SJSA1 (cell line): Measurements from ENCODE around the gene MIER1. TPM values are rescaled to one million over a fixed set of nuclear protein-coding genes. Genes with fewer than 3 reads are reported as not detected.
"Not testable (repeated sequence)": the region's sequence is repeated elsewhere in the genome, so short reads cannot be mapped to it uniquely, and the experiment has no call there.

Experiments used
- DNase-seq, 2 experiments: peaks; one replicate each; pipeline ENCODE4 v3.0.0-alpha.2; 2015 to 2020; ENCODE audit warnings: low spot score in 2 of 2, low read depth in 1 of 2
- H3K27ac ChIP-seq: fragments of 250-450 bp; sonication (Bioruptor Pico); 2 replicates; pipeline ENCODE4 v1.5.1; 2020; ENCODE audit warnings: mild to moderate bottlenecking, moderate library complexity
- H3K27me3 ChIP-seq: fragments of 250-450 bp; sonication (Bioruptor Pico); replicated peaks from 2 replicates; pipeline ENCODE4 v1.5.1; 2020; ENCODE audit warnings: mild to moderate bottlenecking, moderate library complexity
- H3K36me3 ChIP-seq: fragments of 250-450 bp; sonication (Bioruptor Pico); 2 replicates; pipeline ENCODE4 v1.5.1; 2020; ENCODE audit warnings: mild to moderate bottlenecking
- H3K4me1 ChIP-seq: fragments of 250-450 bp; sonication (Bioruptor Pico); replicated peaks from 2 replicates; pipeline ENCODE4 v1.6.1; 2021; ENCODE audit warnings: mild to moderate bottlenecking
- H3K4me3 ChIP-seq: fragments of 250-450 bp; sonication (Bioruptor Pico); 2 replicates; pipeline ENCODE4 v1.5.1; 2020; ENCODE audit warnings: mild to moderate bottlenecking
- H3K9me3 ChIP-seq: fragments of 250-450 bp; sonication (Bioruptor Pico); replicated peaks from 2 replicates; pipeline ENCODE4 v1.5.1; 2020; ENCODE audit warnings: mild to moderate bottlenecking
- total RNA-seq: library from RNA; depleted of rRNA; stranded (reverse); fragments of >200 nt; shearing (Covaris generic); gene quantifications from 2 replicates; pipeline ENCODE4 v1.2.3, GENCODE V29; 2014

The MIER1 gene
- total RNA-seq, 1 experiment from 2014 or later = 42.2 TPM

- Histone ChIP-seq H3K27ac (no peak overlapping the region), H3K27me3 (no peaks in the 10 kb centered on the region), H3K4me1 (peaks cover 21% of the 10 kb centered on the region)
These were observed 20.5 kb downstream of the MIER1 start for GRCh38 chr1:66945316-66945715.

GRCh38 chr1:66947267-66947666, 22.5 kb downstream of the MIER1 start:
- Histone ChIP-seq H3K36me3 (peaks cover 76% of the 10 kb centered on the region), H3K27ac (no peak overlapping the region), H3K4me1 (peaks cover 29% of the 10 kb centered on the region), H3K4me3 (no peak overlapping the region), H3K27me3 (no peaks in the 10 kb centered on the region), H3K9me3 (no peaks in the 10 kb centered on the region)
- no peak for DNase-seq

More at GRCh38 chr1:66945316-66945715, 20.5 kb downstream of the MIER1 start:
- no peak overlapping the region for H3K4me3 ChIP-seq
- DNase-seq = no peak
- peaks cover 75% of the 10 kb centered on the region for H3K36me3 ChIP-seq
- H3K9me3 ChIP-seq = no peaks in the 10 kb centered on the region

GRCh38 chr1:66951513-66951912, 26.7 kb downstream of the MIER1 start:
- H3K36me3 ChIP-seq = peaks cover 94% of the 10 kb centered on the region

GRCh38 chr1:66954208-66954607, 29.4 kb downstream of the MIER1 start:
- peaks cover 16% of the 10 kb centered on the region for H3K4me1 ChIP-seq
- H3K36me3 ChIP-seq = peaks cover 94% of the 10 kb centered on the region
- no peak overlapping the region for H3K27ac ChIP-seq
- no peak for DNase-seq
- no peaks in the 10 kb centered on the region for H3K9me3 ChIP-seq
- no peak overlapping the region for H3K4me3 ChIP-seq
- H3K27me3 ChIP-seq = no peaks in the 10 kb centered on the region

More at GRCh38 chr1:66951513-66951912, 26.7 kb downstream of the MIER1 start:
- Histone ChIP-seq H3K4me1 (peaks cover 16% of the 10 kb centered on the region), H3K4me3 (no peak overlapping the region), H3K27me3 (no peaks in the 10 kb centered on the region), H3K9me3 (no peaks in the 10 kb centered on the region), H3K27ac (peak overlapping the region; percentile 49; the same call in 1 of the 2 replicates)
- DNase-seq = peak; percentile 39 to 58

- peaks cover 5% of the 10 kb centered on the region; the same call in 1 of the 2 replicates for H3K4me1 ChIP-seq
- no peak for DNase-seq
- no peaks in the 10 kb centered on the region for H3K27me3 ChIP-seq
- H3K27ac ChIP-seq = no peak overlapping the region
- no peak overlapping the region for H3K4me3 ChIP-seq
- H3K36me3 ChIP-seq = peaks cover 95% of the 10 kb centered on the region
- no peaks in the 10 kb centered on the region for H3K9me3 ChIP-seq
These were observed 33.1 kb downstream of the MIER1 start for GRCh38 chr1:66957938-66958337.

- not testable (repeated sequence) for H3K4me3 ChIP-seq, H3K4me1 ChIP-seq, H3K27ac ChIP-seq, H3K9me3 ChIP-seq, H3K27me3 ChIP-seq, DNase-seq
- peaks cover 92% of the 10 kb centered on the region for H3K36me3 ChIP-seq
These were observed 41.5 kb downstream of the MIER1 start for GRCh38 chr1:66966188-66966873.

- no peak overlapping the region for H3K4me3 ChIP-seq
- no peaks in the 10 kb centered on the region for H3K27me3 ChIP-seq
- H3K9me3 ChIP-seq = no peaks in the 10 kb centered on the region
- no peak for DNase-seq
- H3K27ac ChIP-seq = no peak overlapping the region
- H3K36me3 ChIP-seq = peaks cover 87% of the 10 kb centered on the region
- H3K4me1 ChIP-seq = no peaks in the 10 kb centered on the region
These were observed 43.8 kb downstream of the MIER1 start for GRCh38 chr1:66968574-66968973.

GRCh38 chr1:66978201-66978600, 53.4 kb downstream of the MIER1 start:
- Histone ChIP-seq H3K9me3 (no peaks in the 10 kb centered on the region), H3K27ac (no peak overlapping the region), H3K4me3 (no peak overlapping the region), H3K27me3 (no peaks in the 10 kb centered on the region), H3K4me1 (peaks cover 9% of the 10 kb centered on the region), H3K36me3 (peaks cover 87% of the 10 kb centered on the region)
- DNase-seq = no peak

- not testable (repeated sequence) for H3K27me3 ChIP-seq, H3K4me3 ChIP-seq, H3K9me3 ChIP-seq, H3K27ac ChIP-seq, H3K4me1 ChIP-seq, DNase-seq
- H3K36me3 ChIP-seq = peaks cover 88% of the 10 kb centered on the region
These were observed 54.8 kb downstream of the MIER1 start for GRCh38 chr1:66979621-66980020.

- Histone ChIP-seq H3K4me1 (peaks cover 9% of the 10 kb centered on the region), H3K9me3 (no peaks in the 10 kb centered on the region), H3K27ac (no peak overlapping the region), H3K4me3 (no peak overlapping the region), H3K36me3 (peaks cover 90% of the 10 kb centered on the region), H3K27me3 (no peaks in the 10 kb centered on the region)
- DNase-seq = peak in 1 of 2 experiments; percentile 18
These were observed 56.1 kb downstream of the MIER1 start for GRCh38 chr1:66980745-66981367.

GRCh38 chr1:66981679-66982078, 56.9 kb downstream of the MIER1 start:
- H3K9me3 ChIP-seq = no peaks in the 10 kb centered on the region
- H3K4me3 ChIP-seq = peak overlapping the region; percentile 8; the same call in 1 of the 2 replicates
- H3K27me3 ChIP-seq = no peaks in the 10 kb centered on the region
- peak in 1 of 2 experiments; percentile 14 for DNase-seq
- peaks cover 9% of the 10 kb centered on the region for H3K4me1 ChIP-seq
- H3K36me3 ChIP-seq = peaks cover 94% of the 10 kb centered on the region
- H3K27ac ChIP-seq = no peak overlapping the region

GRCh38 chr1:66982561-66983260, 57.9 kb downstream of the MIER1 start:
- no peak for DNase-seq
- Histone ChIP-seq H3K27ac (no peak overlapping the region), H3K4me1 (peaks cover 9% of the 10 kb centered on the region), H3K36me3 (peaks cover 87% of the 10 kb centered on the region), H3K9me3 (no peaks in the 10 kb centered on the region), H3K4me3 (no peak overlapping the region), H3K27me3 (no peaks in the 10 kb centered on the region)

GRCh38 chr1:66984491-66984890, 59.7 kb downstream of the MIER1 start:
- peaks cover 9% of the 10 kb centered on the region for H3K4me1 ChIP-seq
- H3K27me3 ChIP-seq = no peaks in the 10 kb centered on the region
- H3K27ac ChIP-seq = no peak overlapping the region
- H3K4me3 ChIP-seq = no peak overlapping the region
- no peak for DNase-seq
- H3K9me3 ChIP-seq = no peaks in the 10 kb centered on the region
- peaks cover 87% of the 10 kb centered on the region for H3K36me3 ChIP-seq

GRCh38 chr1:66985835-66986234, 61.0 kb downstream of the MIER1 start:
- H3K4me3 ChIP-seq = no peak overlapping the region
- peaks cover 74% of the 10 kb centered on the region for H3K36me3 ChIP-seq
- H3K27me3 ChIP-seq = no peaks in the 10 kb centered on the region
- peaks cover 4% of the 10 kb centered on the region for H3K4me1 ChIP-seq
- no peak for DNase-seq
- H3K9me3 ChIP-seq = no peaks in the 10 kb centered on the region
- H3K27ac ChIP-seq = no peak overlapping the region
